ENCODE measurements around the gene IWS1.
A peak's percentile ranks its signal among the peaks of the same experiment; 100 is the strongest.

The IWS1 gene

GRCh38 chr2:127506510-127506909 is 19.8 kb downstream of the IWS1 start:
- no peak overlapping the region for H3K4me3 ChIP-seq (ENCODE audit: control insufficient read depth, low read depth, low read length)

DNA sequence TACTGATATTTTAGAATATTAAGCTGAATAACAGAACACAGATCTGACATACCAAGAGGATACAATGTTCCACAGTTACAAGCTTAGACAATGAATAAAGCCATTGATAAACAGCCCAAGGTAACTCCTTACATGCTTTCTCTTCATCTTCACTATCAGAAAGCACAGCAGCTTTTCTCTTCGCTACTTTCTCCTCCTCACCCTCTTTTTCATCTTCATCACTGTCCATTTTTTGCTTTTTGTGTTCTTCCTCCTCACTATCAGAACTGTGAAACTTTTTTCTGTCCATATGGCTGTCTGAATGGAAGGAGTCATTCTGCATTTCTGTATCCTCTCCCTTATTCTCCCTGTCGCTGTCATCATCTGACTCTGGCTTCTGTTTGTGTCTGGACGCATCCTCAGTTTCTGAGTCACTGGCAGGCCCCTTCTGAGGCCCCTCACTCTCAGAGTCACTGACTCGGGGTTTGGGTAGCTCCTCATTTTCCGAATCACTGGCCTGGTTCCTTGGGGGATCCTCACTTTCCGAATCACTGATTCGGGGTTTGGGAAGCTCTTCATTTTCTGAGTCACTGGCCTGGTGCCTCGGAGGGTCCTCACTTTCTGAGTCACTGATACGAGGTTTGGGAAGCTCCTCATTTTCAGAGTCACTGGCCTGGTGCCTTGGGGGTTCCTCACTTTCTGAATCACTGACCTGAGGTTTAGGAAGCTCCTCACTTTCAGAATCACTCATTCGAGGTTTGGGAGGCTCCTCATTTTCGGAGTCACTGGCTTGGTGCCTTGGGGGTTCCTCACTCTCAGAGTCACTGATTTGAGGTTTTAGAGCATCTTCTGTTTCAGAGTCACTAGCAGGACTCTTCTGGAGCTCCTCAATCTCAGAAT is 21.5 kb downstream of the IWS1 start:
- peak; percentile 56 for DNase-seq (ENCODE audit: low read depth)
- H3K4me3 ChIP-seq (ENCODE audit: control insufficient read depth, low read depth, low read length), result no peak overlapping the region

More at GRCh38 chr2:127506510-127506909, 19.8 kb downstream of the IWS1 start:
- DNase-seq (ENCODE audit: low read depth), result no peak
- TF ChIP-seq, protein P1, sequence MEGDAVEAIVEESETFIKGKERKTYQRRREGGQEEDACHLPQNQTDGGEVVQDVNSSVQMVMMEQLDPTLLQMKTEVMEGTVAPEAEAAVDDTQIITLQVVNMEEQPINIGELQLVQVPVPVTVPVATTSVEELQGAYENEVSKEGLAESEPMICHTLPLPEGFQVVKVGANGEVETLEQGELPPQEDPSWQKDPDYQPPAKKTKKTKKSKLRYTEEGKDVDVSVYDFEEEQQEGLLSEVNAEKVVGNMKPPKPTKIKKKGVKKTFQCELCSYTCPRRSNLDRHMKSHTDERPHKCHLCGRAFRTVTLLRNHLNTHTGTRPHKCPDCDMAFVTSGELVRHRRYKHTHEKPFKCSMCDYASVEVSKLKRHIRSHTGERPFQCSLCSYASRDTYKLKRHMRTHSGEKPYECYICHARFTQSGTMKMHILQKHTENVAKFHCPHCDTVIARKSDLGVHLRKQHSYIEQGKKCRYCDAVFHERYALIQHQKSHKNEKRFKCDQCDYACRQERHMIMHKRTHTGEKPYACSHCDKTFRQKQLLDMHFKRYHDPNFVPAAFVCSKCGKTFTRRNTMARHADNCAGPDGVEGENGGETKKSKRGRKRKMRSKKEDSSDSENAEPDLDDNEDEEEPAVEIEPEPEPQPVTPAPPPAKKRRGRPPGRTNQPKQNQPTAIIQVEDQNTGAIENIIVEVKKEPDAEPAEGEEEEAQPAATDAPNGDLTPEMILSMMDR (conservative IDR thresholded peaks at IDR 0.05; ENCODE audit: control insufficient read depth, insufficient read depth, low read depth, low read length), result no peak

DNA sequence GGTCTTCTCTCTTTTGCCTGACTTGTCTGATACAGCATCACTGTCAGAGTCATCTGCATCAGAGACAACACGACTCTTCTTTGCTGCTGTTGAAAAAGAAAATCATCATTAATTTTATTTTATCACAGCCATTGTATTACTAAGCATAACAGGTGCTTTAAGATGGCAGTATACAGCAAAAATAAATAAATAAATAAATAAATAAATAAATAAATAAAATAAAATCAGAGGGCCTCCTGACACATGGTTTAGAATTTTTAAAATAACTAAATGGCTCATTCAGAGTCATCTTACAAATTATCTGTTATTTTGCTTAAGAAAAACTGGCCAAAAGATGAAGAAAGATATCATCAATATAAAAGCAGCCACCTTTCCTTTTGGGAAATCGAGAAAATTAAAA is 22.8 kb downstream of the IWS1 start:
- no peak for DNase-seq (ENCODE audit: low read depth)
- TF ChIP-seq, protein P1 (conservative IDR thresholded peaks at IDR 0.05; ENCODE audit: control insufficient read depth, insufficient read depth, low read depth, low read length), result no peak
- no peak overlapping the region for H3K4me3 ChIP-seq (ENCODE audit: control insufficient read depth, low read depth, low read length)

More for the DNA sequence above, 21.5 kb downstream of the IWS1 start:
- TF ChIP-seq, protein P1 (conservative IDR thresholded peaks at IDR 0.05; ENCODE audit: control insufficient read depth, insufficient read depth, low read depth, low read length), result no peak

GRCh38 chr2:127498386-127498785 is 27.9 kb downstream of the IWS1 start:
- TF ChIP-seq, protein P1 (conservative IDR thresholded peaks at IDR 0.05; ENCODE audit: control insufficient read depth, insufficient read depth, low read depth, low read length), result no peak
- no peak overlapping the region for H3K4me3 ChIP-seq (ENCODE audit: control insufficient read depth, low read depth, low read length)
- DNase-seq (ENCODE audit: low read depth), result peak; percentile 81

DNA sequence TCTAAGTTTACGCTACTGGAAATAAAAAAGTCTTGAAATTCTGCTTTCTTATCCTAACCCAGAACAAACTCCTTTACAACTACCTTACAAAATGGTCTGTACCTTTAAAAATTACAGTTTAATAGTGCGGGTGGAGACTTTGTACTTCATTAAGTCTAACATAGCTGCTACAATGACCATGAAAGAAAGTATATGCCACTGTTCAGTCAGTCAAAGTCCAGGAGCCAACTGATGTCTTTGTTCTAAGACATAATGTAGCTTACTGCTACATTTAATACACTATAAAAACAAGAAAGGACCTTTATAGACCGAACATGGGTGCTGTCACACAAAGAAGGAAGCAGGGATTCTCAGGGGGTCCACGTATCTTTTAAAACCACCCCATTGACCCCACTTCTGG is 36.0 kb downstream of the IWS1 start:
- no peak for DNase-seq (ENCODE audit: low read depth)
- no peak overlapping the region for H3K4me3 ChIP-seq (ENCODE audit: control insufficient read depth, low read depth, low read length)
- TF ChIP-seq, protein P1 (conservative IDR thresholded peaks at IDR 0.05; ENCODE audit: control insufficient read depth, insufficient read depth, low read depth, low read length), result no peak

- peak; percentile 40 for DNase-seq (ENCODE audit: low read depth)
- TF ChIP-seq, protein P1 (conservative IDR thresholded peaks at IDR 0.05; ENCODE audit: control insufficient read depth, insufficient read depth, low read depth, low read length), result no peak
- H3K4me3 ChIP-seq (ENCODE audit: control insufficient read depth, low read depth, low read length), result no peak overlapping the region
Observed at GRCh38 chr2:127486247-127487058, 39.8 kb downstream of the IWS1 start.

All from fibroblast of mammary gland (primary cell).